ES-I3 (cell line): ENCODE data around the gene CXCR2.
"Not testable (repeated sequence)": the region's sequence is repeated elsewhere in the genome, so short reads cannot be mapped to it uniquely, and the experiment has no call there.

Experiments
- H3K36me3 ChIP-seq: 2 replicates; pipeline ENCODE4 v1.6.1; 2013; ENCODE audit warnings: mild to moderate bottlenecking, low read length, control low read depth, moderate library complexity; ENCODE audit not compliant: insufficient read depth
- H3K4me1 ChIP-seq: 2 replicates; pipeline ENCODE4 v1.6.1; 2013; ENCODE audit warnings: mild to moderate bottlenecking, control low read depth, low read length; ENCODE audit not compliant: insufficient read depth
- H3K9ac ChIP-seq: 2 replicates; pipeline ENCODE4 v1.6.1; 2013; ENCODE audit warnings: low read depth, mild to moderate bottlenecking, low read length, moderate library complexity
- H3K9me3 ChIP-seq: 2 replicates; pipeline ENCODE4 v1.6.1; 2013; ENCODE audit warnings: mild to moderate bottlenecking, low read length, moderate library complexity; ENCODE audit not compliant: control insufficient read depth, insufficient read depth

The CXCR2 gene

DNA sequence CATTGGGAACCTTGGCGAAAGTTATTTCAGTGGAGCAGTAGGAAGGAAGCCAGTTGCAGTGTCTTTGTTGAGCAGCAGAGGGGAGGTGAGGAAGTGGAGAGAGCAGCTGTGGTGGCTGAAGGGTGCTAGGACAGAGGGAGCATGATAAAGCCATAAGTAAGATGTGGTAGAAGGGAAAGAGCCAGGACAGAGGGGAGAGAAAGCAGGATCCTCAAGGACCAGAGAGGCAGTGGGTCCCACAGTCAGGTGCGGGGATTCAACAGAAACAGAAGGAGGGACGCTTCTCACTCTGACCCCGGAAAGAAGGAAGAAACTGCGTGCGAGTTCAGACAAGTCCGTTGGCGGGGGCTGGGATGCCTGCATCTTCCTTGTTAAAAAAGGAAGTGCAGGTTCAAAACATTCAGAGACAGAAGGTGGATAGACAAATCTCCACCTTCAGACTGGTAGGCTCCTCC, at the start of gene CXCR2:
Gene CXCR2, plus strand, starts transcription at position 403 of the 455 bp plus-strand sequence. CDS start 8,774 bp downstream, outside the sequence.
- H3K9me3 ChIP-seq = no peaks in the 10 kb centered on the region
- no peaks in the 10 kb centered on the region for H3K36me3 ChIP-seq
- H3K9ac ChIP-seq = no peak within 1 kb of the TSS
- peaks cover 24% of the 10 kb centered on the region for H3K4me1 ChIP-seq

DNA sequence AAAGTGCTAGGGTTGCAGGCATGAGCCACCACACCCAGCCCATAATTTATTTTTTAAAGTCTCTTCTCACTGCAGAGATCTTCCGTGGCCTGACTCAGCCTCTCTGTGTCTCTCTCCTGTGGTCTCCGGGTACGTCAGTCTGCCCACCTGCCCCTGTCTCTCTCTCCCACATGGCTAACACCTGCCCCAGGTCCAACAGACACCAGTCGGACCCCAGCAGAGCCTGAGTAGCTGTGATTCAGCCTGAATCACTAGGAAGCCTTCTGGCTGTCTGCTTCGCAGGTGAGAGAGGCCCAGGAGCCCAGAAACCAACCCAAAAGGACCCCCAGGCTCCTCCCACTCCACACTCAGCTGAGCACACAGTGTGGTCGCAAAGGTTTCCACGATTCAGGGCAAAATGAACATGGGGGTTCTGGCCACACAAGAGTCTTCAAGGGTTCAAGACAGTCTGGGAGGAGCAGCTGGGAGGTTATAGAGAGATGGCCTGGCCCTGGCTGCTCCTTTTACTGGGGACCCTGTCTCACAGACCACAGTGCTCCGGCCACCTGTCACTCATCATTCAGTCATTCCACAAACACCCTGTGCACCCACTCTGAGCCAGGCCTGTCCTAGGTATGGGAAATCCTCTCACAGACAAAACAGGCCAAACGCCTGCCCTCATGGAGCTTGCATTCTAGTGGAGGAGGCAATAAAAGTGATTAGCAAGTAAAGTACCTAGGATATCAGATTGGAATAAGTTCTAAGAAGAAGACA, 48.2 kb upstream of the CXCR2 start:
- H3K9me3 ChIP-seq = no peaks in the 10 kb centered on the region
- H3K4me1 ChIP-seq = no peaks in the 10 kb centered on the region; the same call in 1 of the 2 replicates
- no peak overlapping the region for H3K9ac ChIP-seq
- no peaks in the 10 kb centered on the region for H3K36me3 ChIP-seq

DNA sequence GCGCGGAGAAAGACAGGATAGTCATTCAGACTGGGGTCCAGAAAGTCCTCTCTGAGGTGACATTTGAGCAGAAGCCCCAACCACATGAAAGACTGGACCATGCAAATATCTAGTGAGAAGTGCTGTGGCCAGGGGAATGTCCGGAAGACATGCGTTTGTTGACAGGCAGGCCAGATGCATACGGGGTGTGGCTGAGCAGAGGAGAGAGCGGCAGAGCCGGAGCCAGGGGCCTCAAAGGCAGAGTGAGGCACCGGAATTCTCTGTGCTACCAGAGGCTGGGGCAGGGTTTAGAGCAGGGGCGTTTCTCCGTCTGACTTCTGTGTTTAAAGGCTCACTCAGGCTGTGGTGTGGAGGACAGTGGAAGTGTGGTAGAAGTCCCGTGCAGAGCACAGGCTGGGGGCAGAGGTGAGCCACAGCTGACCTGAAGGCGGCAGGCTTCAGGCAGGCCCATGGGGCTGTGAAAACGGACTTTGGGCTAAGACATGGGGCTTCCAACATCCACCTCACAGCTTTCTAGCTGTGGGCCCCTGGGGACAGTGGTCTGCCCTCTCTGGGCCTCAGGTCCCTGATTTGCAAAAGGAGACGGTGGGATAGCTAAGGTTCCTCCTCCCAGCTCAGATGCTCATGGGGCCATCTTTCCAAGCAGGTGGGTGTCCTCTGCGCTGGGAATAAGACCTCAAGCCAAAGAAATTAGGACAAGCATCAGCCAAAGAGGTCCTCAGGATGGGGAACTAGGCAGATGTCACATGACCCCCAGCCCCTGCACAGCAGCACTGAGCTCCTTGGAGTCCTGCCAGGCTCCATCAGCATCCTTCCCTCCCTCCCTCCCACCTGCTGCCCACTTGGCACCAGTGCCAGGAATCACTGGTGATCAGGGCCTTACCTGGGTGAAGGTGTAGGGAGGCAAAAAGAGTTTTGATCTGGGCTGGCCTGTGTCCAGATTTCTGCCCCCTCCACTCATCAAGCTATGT, 45.6 kb upstream of the CXCR2 start:
- Histone ChIP-seq H3K9me3 (no peaks in the 10 kb centered on the region), H3K4me1 (no peaks in the 10 kb centered on the region; the same call in 1 of the 2 replicates), H3K36me3 (no peaks in the 10 kb centered on the region), H3K9ac (no peak overlapping the region)

DNA sequence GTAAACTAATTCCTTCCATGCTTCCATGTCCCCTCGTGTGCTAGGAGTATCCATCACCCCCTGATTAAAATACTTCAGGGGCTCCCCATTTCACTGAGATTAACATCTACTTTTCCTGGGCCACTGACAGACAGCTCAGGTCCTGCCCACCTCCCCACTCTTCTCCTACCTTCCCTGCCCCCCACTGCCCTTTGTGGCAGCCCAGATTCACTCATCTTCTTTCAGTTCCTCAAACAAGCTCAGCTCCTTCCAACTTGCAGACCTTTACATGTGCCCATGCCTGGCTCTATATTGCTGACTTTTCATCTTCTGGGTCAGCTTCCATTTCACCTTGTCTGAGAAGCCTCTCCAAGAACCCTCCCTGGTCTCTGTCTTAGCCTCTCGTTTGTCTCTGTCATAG, 44.8 kb upstream of the CXCR2 start:
- Histone ChIP-seq H3K9ac (no peak overlapping the region), H3K9me3 (no peaks in the 10 kb centered on the region), H3K36me3 (no peaks in the 10 kb centered on the region), H3K4me1 (no peaks in the 10 kb centered on the region; the same call in 1 of the 2 replicates)

DNA sequence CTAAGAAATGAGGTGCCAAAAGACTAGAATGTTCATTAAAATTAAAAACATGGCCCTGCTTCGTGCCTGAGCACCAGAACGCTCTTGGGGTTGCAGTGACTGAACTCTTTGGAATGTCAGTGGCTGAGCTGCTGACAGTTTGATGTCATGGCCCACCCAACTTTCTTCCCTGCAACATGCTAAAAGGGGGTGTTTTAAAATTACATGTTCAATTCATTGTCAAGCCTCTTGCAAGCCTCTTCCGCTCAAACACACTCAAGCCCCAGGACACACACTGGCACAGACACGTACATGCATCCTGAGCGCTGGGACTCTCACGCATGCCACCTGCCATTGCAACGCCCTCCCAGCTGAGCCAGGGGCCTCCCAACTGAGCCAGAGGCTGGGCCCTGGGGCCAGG, 44.1 kb upstream of the CXCR2 start:
- Histone ChIP-seq H3K9me3 (peaks cover 3% of the 10 kb centered on the region; the same call in 1 of the 2 replicates), H3K9ac (no peak overlapping the region), H3K36me3 (no peaks in the 10 kb centered on the region), H3K4me1 (no peaks in the 10 kb centered on the region)

DNA sequence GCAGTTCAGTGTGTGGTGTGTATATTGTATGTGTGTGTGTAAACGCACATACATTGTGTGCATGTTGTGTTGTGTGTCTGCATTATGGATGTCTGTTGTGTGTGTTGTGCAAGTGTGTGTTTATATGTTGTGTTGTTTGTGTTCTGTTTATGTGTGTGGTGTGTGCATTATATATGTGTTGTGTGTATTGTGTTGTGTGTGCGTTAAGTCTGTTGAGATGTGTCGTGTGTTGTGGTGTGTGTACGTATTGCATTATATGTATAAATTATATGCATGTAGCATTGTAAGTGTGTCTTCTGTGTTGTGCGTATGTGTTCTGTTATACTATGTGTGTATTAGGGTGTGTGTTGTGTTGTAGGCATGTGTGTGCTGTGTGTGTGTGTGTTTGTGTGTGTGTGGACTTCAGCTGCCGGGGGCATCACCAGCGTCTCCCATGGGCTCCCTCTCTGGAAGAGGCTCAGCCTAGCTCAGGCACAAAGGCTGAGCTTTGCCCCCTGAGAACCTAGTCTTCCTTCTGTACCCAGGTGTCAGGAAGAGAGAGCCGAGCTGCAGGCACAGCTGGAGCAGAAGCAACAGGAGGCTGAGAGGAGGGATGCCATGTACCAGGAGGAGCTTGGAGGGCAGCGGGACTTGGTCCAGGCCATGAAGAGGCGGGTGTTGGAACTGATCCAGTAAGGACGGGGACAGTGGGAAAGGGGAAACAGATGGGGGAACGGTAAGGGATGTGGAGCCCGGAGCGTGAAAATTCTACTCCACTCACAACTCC, 43.1 kb upstream of the CXCR2 start:
- Histone ChIP-seq H3K9me3 (peaks cover 4% of the 10 kb centered on the region; the same call in 1 of the 2 replicates), H3K9ac (no peak overlapping the region), H3K4me1 (no peaks in the 10 kb centered on the region), H3K36me3 (no peaks in the 10 kb centered on the region)

DNA sequence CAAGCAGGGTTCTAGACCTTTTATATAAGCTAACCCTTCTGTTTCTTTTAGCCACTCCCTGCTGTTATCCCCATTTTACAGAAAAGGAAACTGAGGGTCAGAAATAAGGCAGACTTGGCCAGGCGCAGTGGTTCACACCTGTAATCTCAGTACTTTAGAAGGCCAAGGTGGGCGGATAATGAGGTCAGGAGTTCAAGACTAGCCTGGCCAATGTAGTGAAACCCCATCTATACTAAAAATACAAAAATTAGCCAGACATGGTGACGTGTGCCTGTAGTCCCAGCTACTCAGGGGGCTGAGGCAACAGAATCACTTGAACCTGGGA, 42.5 kb upstream of the CXCR2 start:
- Histone ChIP-seq H3K4me1 (no peaks in the 10 kb centered on the region), H3K9me3 (peaks cover 4% of the 10 kb centered on the region; the same call in 1 of the 2 replicates), H3K36me3 (no peaks in the 10 kb centered on the region), H3K9ac (no peak overlapping the region)

DNA sequence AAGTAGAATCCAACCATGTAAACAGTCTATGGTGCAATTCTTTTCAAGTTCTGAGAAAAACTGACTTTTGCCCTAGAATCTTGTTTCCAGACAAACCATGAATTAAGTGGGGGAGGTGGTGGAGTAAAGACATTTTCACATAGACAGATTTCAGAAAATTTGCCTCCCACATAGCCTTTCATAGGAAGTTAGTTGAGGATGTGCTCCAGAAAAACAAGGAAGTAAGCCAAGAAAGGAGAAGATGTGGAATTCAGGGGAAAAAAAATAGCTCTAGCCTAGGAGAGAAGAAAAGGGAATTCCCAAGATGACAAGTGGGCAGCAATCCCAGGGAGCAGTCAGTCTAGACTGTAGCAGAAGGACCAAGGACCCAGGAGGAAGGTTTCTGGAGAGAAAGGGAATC, 39.4 kb upstream of the CXCR2 start:
- Histone ChIP-seq H3K36me3 (no peaks in the 10 kb centered on the region), H3K9ac (no peak overlapping the region), H3K9me3 (peaks cover 8% of the 10 kb centered on the region; the same call in 1 of the 2 replicates), H3K4me1 (no peaks in the 10 kb centered on the region)

DNA sequence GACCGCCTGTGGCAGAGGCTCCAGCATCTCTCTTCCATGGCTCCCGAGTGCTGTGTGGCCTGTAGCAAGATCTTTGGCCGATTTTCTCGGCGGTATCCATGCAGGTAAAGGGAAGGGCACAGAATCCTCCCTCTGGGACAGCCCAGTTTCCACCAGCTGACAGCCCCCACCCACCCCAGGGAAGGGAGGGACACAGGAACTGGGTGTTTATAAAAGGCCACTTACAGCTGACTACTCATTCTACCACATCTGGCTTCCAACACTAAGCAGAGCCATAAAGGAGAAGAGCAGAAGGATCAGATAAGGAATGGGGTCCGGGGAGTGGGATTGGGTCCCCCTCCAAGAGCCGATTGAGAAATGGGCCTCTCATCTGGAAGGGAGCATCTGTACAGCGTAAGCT, 36.6 kb upstream of the CXCR2 start:
- no peaks in the 10 kb centered on the region for H3K4me1 ChIP-seq
- H3K36me3 ChIP-seq = no peaks in the 10 kb centered on the region
- H3K9me3 ChIP-seq = peaks cover 8% of the 10 kb centered on the region; the same call in 1 of the 2 replicates
- no peak overlapping the region for H3K9ac ChIP-seq

DNA sequence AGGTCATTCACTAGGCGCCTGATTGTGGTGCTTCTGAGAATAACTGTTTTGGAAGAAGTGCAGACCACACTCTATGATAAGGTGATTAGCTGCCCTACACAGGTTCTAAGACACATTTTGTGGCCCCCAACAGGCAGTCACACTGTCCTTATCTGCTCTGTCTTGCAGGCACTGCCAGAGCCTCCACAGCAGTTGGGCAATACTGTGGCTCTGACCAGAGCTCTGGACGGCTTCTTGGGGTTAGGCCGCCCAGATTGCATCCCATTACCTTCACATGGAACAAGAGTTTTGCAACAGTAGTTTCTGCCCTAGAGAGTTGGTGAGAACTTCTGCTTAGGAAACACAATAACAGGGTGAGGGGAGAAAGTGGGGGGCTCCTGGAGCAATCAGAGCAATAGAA, 34.1 kb upstream of the CXCR2 start:
- peaks cover 4% of the 10 kb centered on the region; the same call in 1 of the 2 replicates for H3K9me3 ChIP-seq
- no peaks in the 10 kb centered on the region for H3K36me3 ChIP-seq
- no peak overlapping the region for H3K9ac ChIP-seq
- H3K4me1 ChIP-seq = no peaks in the 10 kb centered on the region

DNA sequence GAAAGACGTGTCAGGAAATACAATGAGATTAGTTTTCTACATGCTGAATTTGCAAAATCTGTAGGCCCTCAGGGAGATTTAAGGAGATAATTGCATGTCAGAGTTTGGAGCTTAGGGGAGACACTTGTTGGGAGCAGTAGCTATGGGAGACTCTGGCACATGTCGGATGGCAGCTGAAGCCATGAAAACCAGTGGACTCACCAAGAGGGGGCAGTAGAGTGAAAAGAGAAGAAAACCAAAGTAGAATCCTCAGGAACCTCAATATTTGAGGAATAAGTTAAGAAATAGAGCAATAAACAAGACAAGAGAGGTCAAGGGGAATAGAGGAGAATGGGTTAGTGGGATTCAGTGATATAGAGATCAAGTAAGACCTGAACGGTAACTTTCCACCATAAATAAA, 31.9 kb upstream of the CXCR2 start:
- 0 out of 2 replicates have a peak, but pooled peaks cover 3% of the 10 kb centered on the region for H3K9me3 ChIP-seq
- no peaks in the 10 kb centered on the region for H3K4me1 ChIP-seq
- H3K36me3 ChIP-seq = no peaks in the 10 kb centered on the region
- no peak overlapping the region for H3K9ac ChIP-seq

DNA sequence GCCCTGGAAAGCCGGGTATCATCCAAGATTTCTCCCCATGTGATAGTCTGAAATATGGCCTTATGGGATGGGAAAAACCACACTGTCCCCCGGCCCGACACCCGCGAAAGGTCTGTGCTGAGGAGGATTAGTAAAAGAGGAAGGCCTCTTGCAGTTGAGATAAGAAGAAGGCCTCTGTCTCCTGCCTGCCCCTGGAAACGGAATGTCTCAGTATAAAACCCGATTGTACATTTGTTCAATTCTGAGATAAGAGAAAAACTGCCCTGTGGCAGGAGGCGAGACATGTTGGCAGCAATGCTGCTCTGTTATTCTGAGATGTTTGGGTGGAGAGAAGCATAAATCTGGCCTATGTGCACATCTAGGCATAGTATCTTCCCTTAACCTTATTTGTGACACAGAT, 30.0 kb upstream of the CXCR2 start:
- no peaks in the 10 kb centered on the region for H3K4me1 ChIP-seq
- no peak overlapping the region for H3K9ac ChIP-seq
- H3K9me3 ChIP-seq = no peaks in the 10 kb centered on the region
- no peaks in the 10 kb centered on the region for H3K36me3 ChIP-seq

DNA sequence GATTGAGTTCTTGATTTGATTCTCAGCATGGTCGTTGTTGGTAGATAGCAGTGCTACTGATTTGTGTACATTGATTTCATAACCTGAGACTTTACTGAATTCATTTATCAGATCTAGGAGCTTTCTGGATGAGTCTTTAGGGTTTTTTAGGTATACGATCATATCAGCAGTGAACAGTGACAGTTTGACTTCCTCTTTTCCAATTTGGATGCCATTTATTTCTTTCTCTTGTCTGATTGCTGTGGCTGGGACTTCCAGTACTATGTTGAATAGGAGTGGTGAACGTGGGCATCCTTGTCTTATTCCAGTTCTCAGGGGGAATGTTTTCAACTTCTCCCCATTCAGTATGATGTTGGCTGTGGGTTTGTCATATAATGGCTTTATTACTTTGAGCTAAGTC, 27.9 kb upstream of the CXCR2 start:
- Histone ChIP-seq H3K36me3 (no peaks in the 10 kb centered on the region), H3K9me3 (no peaks in the 10 kb centered on the region), H3K9ac (no peak overlapping the region), H3K4me1 (no peaks in the 10 kb centered on the region)

DNA sequence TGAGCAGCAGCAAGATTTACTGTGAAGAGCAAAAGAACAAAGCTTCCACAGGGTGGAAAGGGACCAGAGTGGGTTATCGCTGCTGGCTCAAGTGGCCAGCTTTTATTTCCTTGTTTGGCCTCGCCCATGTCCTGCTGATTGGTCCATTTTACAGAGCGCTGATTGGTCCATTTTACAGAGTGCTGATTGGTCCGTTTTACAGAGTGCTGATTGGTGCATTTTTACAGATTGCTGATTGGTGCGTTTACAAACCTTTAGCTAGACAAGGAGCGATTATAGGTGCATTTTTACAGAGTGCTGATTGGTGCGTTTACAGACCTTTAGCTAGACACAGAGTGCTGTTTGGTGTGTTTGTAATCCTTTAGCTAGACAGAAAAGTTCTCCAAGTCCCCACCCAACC, 17.0 kb upstream of the CXCR2 start:
- H3K9me3 ChIP-seq, H3K4me1 ChIP-seq, H3K36me3 ChIP-seq, H3K9ac ChIP-seq: not testable (repeated sequence)
